ENCODE measurements around the gene HBD.

HBD gene

GRCh38 chr11:5232176-5232575 lies 2.1 kb downstream of the HBD start:
- no peak for DNase-seq (ENCODE audit: low read depth)

- no peak for DNase-seq (ENCODE audit: low read depth)
Measured at GRCh38 chr11:5231111-5231510, 3.2 kb downstream of the HBD start.

- DNase-seq (ENCODE audit: low read depth) = no peak
Measured at GRCh38 chr11:5230266-5230665, 4.0 kb downstream of the HBD start.

DNA sequence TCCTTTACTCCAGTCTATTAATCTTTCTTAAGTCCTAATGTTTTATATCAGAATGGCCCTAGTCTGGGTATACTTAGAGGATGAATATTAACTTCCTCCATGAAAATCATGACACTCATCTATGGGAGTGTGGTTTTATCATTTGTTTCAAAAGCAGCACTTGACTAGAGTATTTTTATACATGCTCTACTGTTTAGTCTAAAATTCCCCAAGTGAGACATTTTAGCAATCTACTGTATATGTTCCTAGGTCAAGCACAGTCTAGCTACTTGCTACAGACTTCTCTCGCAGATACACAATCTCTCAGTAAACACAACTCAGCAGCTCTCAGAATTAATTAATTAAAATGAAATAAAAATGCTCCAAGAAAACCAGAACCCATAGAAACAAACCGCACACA lies 4.5 kb downstream of the HBD start:
- no peak for DNase-seq (ENCODE audit: low read depth)

GRCh38 chr11:5229356-5229755 lies 4.9 kb downstream of the HBD start:
- no peak for DNase-seq (ENCODE audit: low read depth)

DNA sequence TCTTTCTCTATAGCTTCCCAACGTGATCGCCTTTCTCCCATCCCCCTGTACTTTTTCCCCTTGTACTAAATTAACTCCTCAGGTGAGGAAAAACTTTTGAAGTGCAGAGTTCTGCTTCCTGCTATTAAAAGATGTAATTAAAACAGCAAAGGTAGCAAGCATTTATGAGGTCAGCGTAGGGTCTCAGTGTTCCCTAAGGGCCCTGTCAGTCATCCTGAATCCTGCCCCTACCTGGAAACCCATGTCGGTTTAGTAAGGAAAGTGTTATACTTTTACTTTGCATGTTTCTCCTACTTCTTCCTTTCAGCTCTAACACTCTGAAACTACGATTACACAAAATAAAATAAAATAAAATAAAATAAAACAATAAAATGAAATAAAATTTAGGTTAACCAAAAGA lies 6.2 kb downstream of the HBD start:
- no peak for DNase-seq (ENCODE audit: low read depth)

DNA sequence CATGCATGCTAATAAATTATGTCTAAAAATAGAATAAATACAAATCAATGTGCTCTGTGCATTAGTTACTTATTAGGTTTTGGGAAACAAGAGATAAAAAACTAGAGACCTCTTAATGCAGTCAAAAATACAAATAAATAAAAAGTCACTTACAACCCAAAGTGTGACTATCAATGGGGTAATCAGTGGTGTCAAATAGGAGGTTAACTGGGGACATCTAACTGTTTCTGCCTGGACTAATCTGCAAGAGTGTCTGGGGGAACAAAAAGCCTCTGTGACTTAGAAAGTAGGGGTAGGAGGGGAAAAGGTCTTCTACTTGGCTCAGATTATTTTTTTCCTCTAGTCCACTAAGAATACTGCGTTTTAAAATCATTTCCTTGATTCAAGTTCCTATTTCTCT lies 6.6 kb downstream of the HBD start:
- no peak for DNase-seq (ENCODE audit: low read depth)

GRCh38 chr11:5226732-5227310 lies 7.5 kb downstream of the HBD start, which contains the start of gene HBB:
Gene HBB (minus strand): TSS chr11:5227071. CDS start chr11:5227021, 50 bp downstream.
- no peak for DNase-seq (ENCODE audit: low read depth)

GRCh38 chr11:5225480-5225871 lies 8.8 kb downstream of the HBD start:
- no peak for DNase-seq (ENCODE audit: low read depth)

GRCh38 chr11:5224538-5225479 lies 9.5 kb downstream of the HBD start:
- DNase-seq (ENCODE audit: low read depth) = no peak

DNA sequence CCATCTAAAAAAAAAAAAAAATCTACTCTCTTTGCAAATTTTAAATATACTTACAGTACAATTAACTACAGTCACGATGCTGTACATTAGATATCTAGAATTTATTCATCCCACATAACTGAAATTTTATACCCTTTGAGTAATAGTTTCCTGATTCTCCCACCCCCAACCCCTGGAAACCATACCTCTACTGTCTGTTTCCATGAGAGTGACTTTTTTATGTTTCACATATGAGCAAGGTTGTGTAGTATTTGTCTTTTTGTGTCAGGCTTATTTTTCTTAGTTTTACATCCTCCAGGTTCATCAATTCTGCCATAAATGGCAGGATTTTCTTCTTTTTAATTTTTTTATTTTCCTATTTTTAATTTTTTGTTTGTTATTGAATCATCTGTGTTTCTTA lies 10.6 kb downstream of the HBD start:
- DNase-seq (ENCODE audit: low read depth) = no peak

DNA sequence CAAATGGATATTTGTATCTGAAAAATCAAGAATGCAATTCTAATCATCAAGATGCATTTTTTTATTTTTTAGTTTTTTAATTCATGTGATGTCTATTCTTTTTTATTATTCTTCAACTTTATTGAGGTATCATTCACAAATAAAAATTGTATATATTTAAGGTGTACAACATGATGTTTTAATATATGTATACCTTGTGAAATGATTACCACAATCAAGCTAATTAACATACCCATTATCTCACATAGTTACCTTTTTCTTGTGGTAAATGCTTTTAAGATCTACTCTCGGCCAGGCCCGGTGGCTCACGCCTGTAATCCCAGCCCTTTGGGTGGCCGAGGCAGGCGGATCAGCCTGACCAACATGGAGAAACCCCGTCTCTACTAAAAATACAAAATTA lies 11.1 kb downstream of the HBD start:
- no peak for DNase-seq (ENCODE audit: low read depth)

GRCh38 chr11:5210376-5210885 lies 23.9 kb downstream of the HBD start:
- DNase-seq (ENCODE audit: low read depth) = no peak

- DNase-seq (ENCODE audit: low read depth) = peak; percentile 45
Measured at GRCh38 chr11:5204787-5205186, 29.5 kb downstream of the HBD start.

- peak; percentile 23 for DNase-seq (ENCODE audit: low read depth)
Measured at GRCh38 chr11:5203366-5203765, 30.9 kb downstream of the HBD start.

- no peak for DNase-seq (ENCODE audit: low read depth)
Measured at GRCh38 chr11:5200582-5200981, 33.7 kb downstream of the HBD start, which contains the start of gene OR51V1. Gene OR51V1 (minus strand): TSS chr11:5200682. CDS start chr11:5200682, 0 bp downstream.

GRCh38 chr11:5198285-5198684 lies 36.0 kb downstream of the HBD start:
- DNase-seq (ENCODE audit: low read depth) = no peak

DNA sequence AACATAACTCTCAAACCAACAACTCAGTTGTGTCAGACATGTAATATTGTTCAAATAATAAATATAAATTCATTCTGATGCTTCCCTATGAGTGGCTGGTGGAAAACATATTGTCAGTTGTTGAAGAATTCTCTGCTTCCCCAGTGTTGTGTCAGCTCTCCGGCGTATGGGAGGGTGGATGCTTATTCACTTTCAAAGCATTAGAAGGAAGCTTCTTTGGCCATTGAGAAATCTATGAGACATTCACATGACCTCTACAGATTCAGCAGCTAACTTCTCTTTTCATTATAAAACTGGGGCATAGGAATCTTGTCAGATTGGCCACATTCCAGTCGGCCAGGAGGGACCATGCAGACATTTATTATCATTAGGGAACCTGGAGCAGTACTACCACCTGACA lies 36.7 kb downstream of the HBD start:
- DNase-seq (ENCODE audit: low read depth) = peak; percentile 50

GRCh38 chr11:5196731-5197130 lies 37.6 kb downstream of the HBD start:
- no peak for DNase-seq (ENCODE audit: low read depth)

GRCh38 chr11:5196067-5196466 lies 38.2 kb downstream of the HBD start:
- DNase-seq (ENCODE audit: low read depth) = no peak

DNA sequence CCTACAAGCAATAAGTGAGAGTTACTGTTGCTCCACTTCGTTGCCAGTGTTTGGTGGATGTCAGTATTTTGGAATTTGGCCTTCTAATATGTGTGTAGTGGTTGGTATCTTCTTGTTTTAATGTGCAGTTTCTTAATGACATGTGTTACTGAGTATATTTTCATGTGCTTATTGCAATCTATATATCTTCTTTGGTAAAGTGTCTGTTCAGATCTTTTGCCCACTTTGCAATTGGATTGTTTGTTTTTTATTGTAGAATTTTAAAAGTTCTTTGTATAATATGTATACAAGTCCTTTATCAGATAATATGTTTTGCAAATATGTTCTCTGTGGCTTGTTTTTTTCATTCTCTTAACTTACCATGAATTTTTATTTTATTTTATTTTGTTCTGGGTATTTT lies 41.5 kb downstream of the HBD start:
- no peak for DNase-seq (ENCODE audit: low read depth)

DNA sequence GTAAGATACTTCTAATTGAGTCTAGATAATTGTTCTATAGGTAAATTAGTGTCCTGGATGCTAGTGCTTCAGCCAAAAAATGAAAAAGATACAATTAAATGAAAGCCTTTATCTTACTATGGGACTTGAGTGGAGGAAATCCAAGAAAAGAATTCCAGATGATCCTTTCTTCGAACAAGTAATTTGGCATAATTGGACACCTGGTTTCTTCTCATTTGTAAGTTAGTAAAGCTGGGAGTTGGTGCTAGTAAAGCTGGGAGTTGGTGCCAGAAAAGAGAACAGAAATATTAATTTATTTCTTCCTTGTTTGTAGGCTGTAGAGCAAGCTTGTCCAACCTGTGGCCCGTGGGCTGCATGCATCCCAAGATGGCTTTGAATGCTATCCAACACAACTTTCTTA lies 46.1 kb downstream of the HBD start:
- no peak for DNase-seq (ENCODE audit: low read depth)
